SH-SY5Y (cell line): Measurements from ENCODE around the gene NR5A2.

ENCODE experiments used
- GATA2 ChIP-seq: IDR thresholded peaks from 2 replicates; pipeline ENCODE4 v1.6.1; 2011; ENCODE audit warnings: mild to moderate bottlenecking, low read depth, low read length
- GATA3 ChIP-seq: IDR thresholded peaks from 2 replicates; pipeline ENCODE4 v1.6.1; 2011; ENCODE audit warnings: low read depth, mild to moderate bottlenecking, low read length, moderate library complexity

DNA sequence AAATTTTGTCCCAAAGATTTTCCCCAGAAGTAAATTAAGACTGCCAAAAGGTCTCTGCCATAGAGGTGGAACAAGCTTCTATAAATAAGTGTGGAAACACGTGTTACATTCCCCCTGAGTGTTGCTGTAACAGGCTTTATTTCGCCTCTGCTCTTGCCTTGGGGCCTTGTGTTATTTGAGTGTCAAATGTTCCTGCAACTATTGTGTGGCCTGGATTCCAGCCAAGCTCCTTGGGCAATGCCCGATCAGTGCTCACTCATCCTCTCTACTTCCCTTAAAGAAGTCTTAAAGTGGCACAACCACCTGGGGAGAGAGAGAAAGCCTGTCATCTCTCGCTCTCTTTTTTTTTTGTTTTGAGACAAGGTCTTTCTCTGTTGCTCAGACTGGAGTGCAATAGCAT, 156.7 kb downstream of the NR5A2 start:
- TF ChIP-seq GATA3: no peak
- TF ChIP-seq GATA2: no peak
